GM10266 (cell line): Measurements from ENCODE around the gene HCN2.

Source experiments
- DNase-seq: peaks from one replicate; pipeline ENCODE4 v3.0.0; 2012; ENCODE audit errors: extremely low spot score
- TF ChIP-seq, protein P1 (sequence below): IDR thresholded peaks from 2 replicates; pipeline ENCODE4 v1.5.1; 2012; ENCODE audit warnings: mild to moderate bottlenecking, low read depth; ENCODE audit not compliant: control insufficient read depth, insufficient read depth; ENCODE audit errors: missing control alignments

The HCN2 gene

DNA sequence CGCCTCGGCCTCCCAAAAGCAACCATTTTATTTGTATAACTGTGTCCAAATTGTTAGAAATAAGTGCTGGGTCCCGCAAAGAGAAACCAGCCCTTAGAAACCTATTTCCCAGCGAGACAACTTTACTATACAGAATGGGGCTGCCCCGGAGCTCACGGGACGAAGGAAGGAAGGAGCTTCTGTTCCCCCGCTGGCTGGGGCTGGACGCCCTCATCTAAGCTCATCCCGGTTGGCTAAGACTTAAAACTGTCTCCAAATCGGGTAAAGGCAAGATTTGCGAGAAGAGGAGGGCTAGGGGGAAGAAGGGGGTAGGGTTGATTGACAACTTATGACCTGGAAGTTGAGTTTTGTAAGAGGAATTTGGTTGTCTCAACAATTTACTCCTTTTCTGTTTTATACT, 29.6 kb upstream of the HCN2 start:
- no peak for DNase-seq
- TF ChIP-seq, protein P1, sequence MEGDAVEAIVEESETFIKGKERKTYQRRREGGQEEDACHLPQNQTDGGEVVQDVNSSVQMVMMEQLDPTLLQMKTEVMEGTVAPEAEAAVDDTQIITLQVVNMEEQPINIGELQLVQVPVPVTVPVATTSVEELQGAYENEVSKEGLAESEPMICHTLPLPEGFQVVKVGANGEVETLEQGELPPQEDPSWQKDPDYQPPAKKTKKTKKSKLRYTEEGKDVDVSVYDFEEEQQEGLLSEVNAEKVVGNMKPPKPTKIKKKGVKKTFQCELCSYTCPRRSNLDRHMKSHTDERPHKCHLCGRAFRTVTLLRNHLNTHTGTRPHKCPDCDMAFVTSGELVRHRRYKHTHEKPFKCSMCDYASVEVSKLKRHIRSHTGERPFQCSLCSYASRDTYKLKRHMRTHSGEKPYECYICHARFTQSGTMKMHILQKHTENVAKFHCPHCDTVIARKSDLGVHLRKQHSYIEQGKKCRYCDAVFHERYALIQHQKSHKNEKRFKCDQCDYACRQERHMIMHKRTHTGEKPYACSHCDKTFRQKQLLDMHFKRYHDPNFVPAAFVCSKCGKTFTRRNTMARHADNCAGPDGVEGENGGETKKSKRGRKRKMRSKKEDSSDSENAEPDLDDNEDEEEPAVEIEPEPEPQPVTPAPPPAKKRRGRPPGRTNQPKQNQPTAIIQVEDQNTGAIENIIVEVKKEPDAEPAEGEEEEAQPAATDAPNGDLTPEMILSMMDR: no peak

DNA sequence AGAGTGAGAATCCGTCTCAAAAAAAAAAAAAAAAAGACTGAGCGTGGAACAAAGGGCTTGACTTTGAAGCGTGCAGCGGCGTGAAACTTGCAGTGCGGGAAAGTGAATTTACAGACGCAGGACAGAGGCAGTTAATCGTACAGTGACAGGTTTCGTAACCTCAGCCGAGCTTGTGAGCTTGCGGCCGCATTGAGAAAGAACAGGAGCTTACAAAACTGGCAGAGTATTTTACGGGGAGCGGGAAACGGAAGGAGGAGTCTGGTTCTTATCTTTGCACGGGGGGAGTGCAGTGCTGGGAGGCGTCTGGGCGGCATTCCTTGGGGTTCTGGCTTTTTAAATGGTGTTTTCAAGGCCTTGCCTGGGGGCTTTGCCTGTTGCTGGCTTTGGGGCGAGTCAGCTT, 23.3 kb upstream of the HCN2 start:
- TF ChIP-seq, protein P1: no peak
- no peak for DNase-seq

DNA sequence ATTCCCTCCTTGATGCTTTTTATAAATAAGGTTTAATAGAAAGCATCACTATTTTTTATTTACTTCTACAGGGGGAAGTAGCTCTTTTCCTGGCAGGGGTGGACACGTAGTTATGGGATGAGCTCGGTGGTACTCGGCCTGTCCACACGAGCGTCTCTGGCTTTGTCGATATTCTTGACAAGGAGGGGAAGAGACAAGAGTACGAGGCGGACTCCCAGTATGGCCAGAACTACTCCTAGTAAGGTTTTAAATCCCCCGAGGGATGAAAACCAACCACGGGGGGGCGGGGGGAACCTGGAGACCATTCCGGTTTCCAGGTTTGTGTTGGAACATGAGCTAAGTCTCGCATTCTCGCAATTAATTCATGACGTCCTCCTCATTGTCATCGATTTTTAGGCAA, 22.8 kb upstream of the HCN2 start:
- TF ChIP-seq, protein P1: no peak
- DNase-seq: no peak

DNA sequence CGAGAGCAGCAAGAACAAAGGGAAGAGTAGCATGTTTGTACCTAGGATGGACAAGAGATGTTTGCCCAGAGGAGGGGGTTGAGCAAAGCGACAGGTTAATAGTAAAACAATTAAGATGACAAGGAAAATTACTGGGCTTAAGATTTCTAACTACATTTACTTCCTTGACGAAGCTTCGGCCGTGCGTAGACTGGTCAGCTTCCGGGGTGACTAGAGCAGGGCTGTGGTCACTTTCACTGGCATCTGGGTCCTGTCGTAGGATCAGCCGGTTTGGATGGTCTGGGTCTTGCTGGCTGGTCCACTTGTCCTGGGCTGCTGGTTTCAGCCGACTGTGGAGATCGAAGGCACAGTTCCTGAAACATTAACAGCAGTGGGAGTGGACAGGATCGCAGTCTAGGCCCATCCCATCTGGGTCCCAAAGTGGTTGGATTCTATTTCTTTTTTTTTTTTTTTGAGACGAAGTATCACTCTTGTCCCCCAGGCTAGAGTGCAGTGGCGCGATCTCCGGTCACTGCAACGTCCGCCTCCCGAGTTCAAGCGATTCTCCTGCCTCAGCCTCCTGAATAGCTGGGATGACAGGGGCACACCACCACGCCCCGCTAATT, 22.3 kb upstream of the HCN2 start:
- TF ChIP-seq, protein P1: no peak

DNA sequence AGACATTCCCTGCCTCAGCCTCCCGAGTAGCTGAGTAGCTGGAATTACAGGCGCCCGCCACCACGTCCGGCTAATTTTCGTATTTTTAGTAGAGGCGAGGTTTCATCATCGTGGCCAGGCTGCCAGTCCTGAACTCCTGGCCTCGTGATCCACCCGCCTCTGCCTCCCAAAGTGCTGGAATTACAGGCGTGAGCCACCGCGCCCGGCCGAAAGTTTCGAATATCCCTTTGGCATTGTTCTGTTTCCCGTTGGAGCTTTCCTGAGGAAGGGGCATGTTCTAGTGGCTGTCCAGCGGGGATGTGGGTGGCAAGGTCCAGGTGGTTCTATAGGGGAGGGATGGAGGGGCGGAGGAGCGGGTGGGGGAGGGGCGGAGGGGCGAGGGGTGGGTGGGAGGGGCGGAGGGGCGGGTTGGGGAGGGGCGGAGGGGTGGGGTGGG, 19.4 kb upstream of the HCN2 start:
- no peak for DNase-seq
- TF ChIP-seq, protein P1: no peak

More for the DNA sequence above, 22.3 kb upstream of the HCN2 start:
- DNase-seq: no peak

DNA sequence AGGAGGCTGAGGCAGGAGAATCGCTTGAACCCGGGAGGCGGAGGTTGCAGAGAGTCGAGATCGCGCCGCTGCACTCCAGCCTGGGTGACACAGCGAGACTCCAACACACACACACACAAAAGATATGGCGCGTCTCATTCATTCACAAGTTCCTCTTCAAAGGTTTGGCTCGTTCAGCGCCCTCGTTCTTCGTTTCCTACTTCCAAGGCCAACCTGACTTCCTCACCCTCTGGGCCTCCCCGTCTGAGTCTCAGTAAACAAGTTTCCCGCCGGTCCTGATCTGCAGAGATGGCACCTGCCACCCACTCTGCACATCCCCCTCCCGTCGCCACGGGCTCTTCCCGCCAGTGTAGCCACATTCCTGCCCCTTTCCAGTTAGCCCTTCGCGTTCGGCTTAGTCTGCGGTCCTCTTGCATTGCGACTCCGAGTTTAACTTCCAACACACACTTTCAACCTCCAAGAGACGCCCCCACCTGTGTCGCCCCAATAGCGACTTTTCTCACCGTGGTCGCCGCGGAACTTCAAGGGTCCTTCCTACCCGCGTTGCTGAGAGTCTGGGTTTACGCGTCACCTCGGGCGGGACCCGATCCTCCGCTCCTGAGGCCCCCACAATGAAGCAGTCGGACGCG, 18.6 kb upstream of the HCN2 start:
- TF ChIP-seq, protein P1: no peak
- DNase-seq: peak; percentile 68

DNA sequence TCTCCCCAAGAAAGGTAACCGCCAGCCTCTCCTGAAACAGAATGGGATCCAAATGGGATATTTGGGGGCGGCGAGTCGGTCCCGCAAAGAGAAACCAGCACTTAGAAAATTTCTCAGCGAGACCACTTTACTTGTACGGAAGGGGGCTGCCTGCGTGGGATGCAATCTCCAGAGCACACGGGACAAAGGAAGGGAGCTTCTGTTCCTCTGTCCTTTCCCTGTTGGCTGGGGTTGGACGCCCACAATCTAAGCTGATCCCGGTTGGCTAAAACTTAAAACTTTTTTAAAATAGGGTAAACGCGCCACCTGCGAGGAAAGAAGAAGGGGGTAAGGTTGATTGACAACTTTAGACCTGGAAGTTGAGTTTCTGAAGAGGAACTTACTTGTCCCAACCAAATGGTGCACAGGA, 18.1 kb upstream of the HCN2 start:
- TF ChIP-seq, protein P1: no peak
- DNase-seq: no peak
